Activated naive CD4-positive, alpha-beta T cell treated with anti-CD3 and anti-CD28 coated beads, Interleukin-2, amount 50 U/mL, for 24 hours (primary cell): ENCODE data around the gene SYNRG.
"Not testable (repeated sequence)": the region's sequence is repeated elsewhere in the genome, so short reads cannot be mapped to it uniquely, and the experiment has no call there.

ENCODE experiments used
- H3K27ac Mint-ChIP-seq: one replicate; pipeline ENCODE4 v1.8.0; 2021; ENCODE audit warnings: mild to moderate bottlenecking, mixed read lengths
- H3K27me3 Mint-ChIP-seq: one replicate; pipeline ENCODE4 v1.8.0; 2021; ENCODE audit warnings: mixed read lengths
- H3K36me3 Mint-ChIP-seq: one replicate; pipeline ENCODE4 v1.8.0; 2021; ENCODE audit warnings: mixed read lengths
- H3K4me1 Mint-ChIP-seq: one replicate; pipeline ENCODE4 v1.8.0; 2021; ENCODE audit warnings: mixed read lengths
- H3K4me3 Mint-ChIP-seq: one replicate; pipeline ENCODE4 v1.8.0; 2021; ENCODE audit warnings: mild to moderate bottlenecking, mixed read lengths
- H3K9me3 Mint-ChIP-seq: one replicate; pipeline ENCODE4 v1.8.0; 2021; ENCODE audit warnings: mixed read lengths

Gene SYNRG, protein sequence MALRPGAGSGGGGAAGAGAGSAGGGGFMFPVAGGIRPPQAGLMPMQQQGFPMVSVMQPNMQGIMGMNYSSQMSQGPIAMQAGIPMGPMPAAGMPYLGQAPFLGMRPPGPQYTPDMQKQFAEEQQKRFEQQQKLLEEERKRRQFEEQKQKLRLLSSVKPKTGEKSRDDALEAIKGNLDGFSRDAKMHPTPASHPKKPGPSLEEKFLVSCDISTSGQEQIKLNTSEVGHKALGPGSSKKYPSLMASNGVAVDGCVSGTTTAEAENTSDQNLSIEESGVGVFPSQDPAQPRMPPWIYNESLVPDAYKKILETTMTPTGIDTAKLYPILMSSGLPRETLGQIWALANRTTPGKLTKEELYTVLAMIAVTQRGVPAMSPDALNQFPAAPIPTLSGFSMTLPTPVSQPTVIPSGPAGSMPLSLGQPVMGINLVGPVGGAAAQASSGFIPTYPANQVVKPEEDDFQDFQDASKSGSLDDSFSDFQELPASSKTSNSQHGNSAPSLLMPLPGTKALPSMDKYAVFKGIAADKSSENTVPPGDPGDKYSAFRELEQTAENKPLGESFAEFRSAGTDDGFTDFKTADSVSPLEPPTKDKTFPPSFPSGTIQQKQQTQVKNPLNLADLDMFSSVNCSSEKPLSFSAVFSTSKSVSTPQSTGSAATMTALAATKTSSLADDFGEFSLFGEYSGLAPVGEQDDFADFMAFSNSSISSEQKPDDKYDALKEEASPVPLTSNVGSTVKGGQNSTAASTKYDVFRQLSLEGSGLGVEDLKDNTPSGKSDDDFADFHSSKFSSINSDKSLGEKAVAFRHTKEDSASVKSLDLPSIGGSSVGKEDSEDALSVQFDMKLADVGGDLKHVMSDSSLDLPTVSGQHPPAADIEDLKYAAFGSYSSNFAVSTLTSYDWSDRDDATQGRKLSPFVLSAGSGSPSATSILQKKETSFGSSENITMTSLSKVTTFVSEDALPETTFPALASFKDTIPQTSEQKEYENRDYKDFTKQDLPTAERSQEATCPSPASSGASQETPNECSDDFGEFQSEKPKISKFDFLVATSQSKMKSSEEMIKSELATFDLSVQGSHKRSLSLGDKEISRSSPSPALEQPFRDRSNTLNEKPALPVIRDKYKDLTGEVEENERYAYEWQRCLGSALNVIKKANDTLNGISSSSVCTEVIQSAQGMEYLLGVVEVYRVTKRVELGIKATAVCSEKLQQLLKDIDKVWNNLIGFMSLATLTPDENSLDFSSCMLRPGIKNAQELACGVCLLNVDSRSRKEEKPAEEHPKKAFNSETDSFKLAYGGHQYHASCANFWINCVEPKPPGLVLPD (N-terminal part only)

GRCh38 chr17:37609170-37610040 is at the start of gene SYNRG:
TSS of gene SYNRG (minus strand) at chr17:37609418. CDS start at chr17:37609355, 63 bp downstream.
- Mint-ChIP-seq H3K4me3 (peak within 1 kb of the TSS; percentile 85), H3K27ac (peak within 1 kb of the TSS; percentile 87), H3K9me3 (no peaks in the 10 kb centered on the region), H3K27me3 (no peaks in the 10 kb centered on the region), H3K4me1 (peaks cover 33% of the 10 kb centered on the region), H3K36me3 (no peaks in the 10 kb centered on the region)

DNA sequence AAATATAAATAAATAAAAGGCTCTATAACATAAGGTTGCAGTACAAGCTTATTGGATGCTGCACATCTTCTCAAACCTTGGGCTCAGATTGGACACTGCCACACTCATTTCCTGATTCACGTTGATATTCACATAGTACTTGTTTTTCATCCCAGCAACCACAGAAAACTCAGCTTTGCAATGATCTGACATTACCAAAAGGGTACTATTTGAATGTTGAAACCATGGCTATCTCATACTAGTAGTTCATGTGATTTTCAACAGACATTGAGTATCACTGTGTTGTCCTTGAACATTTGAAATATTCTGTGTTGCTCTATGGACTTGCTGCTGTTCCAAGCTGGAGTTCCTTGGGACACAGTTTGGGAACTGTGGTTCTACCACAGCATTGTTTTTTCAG is 48.0 kb upstream of the SYNRG start:
- H3K9me3 Mint-ChIP-seq = no peaks in the 10 kb centered on the region
- H3K27me3 Mint-ChIP-seq = no peaks in the 10 kb centered on the region
- H3K4me3 Mint-ChIP-seq = no peak overlapping the region
- H3K4me1 Mint-ChIP-seq = no peaks in the 10 kb centered on the region
- H3K27ac Mint-ChIP-seq = no peak overlapping the region
- no peaks in the 10 kb centered on the region for H3K36me3 Mint-ChIP-seq

- H3K9me3 Mint-ChIP-seq = no peaks in the 10 kb centered on the region
- H3K27me3 Mint-ChIP-seq = peaks cover 24% of the 10 kb centered on the region
Observed at GRCh38 chr17:37651849-37652248, 42.6 kb upstream of the SYNRG start.

GRCh38 chr17:37650419-37651003 is 41.3 kb upstream of the SYNRG start:
- Mint-ChIP-seq H3K4me3 (no peak overlapping the region), H3K27me3 (peaks cover 32% of the 10 kb centered on the region), H3K27ac (no peak overlapping the region)

More at GRCh38 chr17:37651849-37652248, 42.6 kb upstream of the SYNRG start:
- H3K4me3 Mint-ChIP-seq = no peak overlapping the region
- no peak overlapping the region for H3K27ac Mint-ChIP-seq
- H3K36me3 Mint-ChIP-seq = no peaks in the 10 kb centered on the region
- H3K4me1 Mint-ChIP-seq = no peaks in the 10 kb centered on the region

DNA sequence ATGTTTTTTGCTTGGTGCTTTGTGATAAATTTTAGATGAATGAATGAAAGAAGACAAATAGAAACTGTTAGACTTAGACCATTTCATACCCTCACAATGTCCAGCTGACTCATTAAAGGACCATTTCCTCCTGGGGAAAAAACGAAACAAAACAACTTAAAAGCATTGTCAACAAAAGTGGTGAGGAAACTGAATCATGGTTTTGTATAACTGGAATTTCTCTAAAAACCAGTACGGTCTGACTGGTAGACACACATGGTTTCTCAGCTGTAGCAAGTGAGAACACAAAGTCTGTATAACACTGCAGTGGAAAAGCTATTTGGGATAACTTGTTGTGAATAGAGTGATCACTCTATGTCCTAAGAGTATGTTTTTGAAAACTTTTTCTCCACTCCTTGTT is 39.3 kb upstream of the SYNRG start:
- Mint-ChIP-seq H3K27me3 (peaks cover 34% of the 10 kb centered on the region), H3K4me3 (no peak overlapping the region), H3K4me1 (peaks cover 5% of the 10 kb centered on the region), H3K9me3 (no peaks in the 10 kb centered on the region), H3K36me3 (no peaks in the 10 kb centered on the region), H3K27ac (no peak overlapping the region)

More at GRCh38 chr17:37650419-37651003, 41.3 kb upstream of the SYNRG start:
- H3K9me3 Mint-ChIP-seq = no peaks in the 10 kb centered on the region
- no peaks in the 10 kb centered on the region for H3K36me3 Mint-ChIP-seq
- no peaks in the 10 kb centered on the region for H3K4me1 Mint-ChIP-seq

DNA sequence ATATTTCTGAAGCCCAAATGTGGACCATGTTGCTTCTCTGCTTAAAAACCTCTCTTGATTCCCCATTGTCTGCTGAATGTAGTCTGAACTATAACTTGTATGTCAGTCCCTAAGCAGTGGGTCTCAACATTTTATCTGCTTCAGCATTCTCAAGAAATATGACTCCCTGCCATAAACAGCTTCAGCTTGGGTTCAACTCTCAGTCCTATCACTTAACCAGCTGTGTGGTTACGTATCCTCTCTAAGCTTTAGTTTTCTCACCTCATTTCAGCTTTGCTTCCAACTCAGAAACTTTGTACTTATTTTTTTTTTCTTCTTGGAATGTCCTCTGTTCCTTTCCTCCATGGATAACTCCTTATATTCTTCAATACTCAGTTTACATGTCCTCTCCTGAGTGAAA is 38.6 kb upstream of the SYNRG start:
- Mint-ChIP-seq H3K27me3 (peaks cover 34% of the 10 kb centered on the region), H3K36me3 (no peaks in the 10 kb centered on the region), H3K4me3 (no peak overlapping the region), H3K27ac (no peak overlapping the region), H3K9me3 (no peaks in the 10 kb centered on the region), H3K4me1 (peaks cover 9% of the 10 kb centered on the region)

GRCh38 chr17:37643869-37644268 is 34.7 kb upstream of the SYNRG start:
- H3K27me3 Mint-ChIP-seq = peaks cover 19% of the 10 kb centered on the region
- H3K36me3 Mint-ChIP-seq = peaks cover 9% of the 10 kb centered on the region
- H3K4me1 Mint-ChIP-seq = peaks cover 37% of the 10 kb centered on the region

GRCh38 chr17:37643118-37643766 is 34.0 kb upstream of the SYNRG start, which contains the start of gene DDX52:
TSS of gene DDX52 (minus strand) at chr17:37643446. CDS start at chr17:37643420, 26 bp downstream.
- H3K4me1 Mint-ChIP-seq = peaks cover 40% of the 10 kb centered on the region
- H3K4me3 Mint-ChIP-seq = peak within 1 kb of the TSS; percentile 97
- peak within 1 kb of the TSS; percentile 92 for H3K27ac Mint-ChIP-seq
- no peaks in the 10 kb centered on the region for H3K9me3 Mint-ChIP-seq
- H3K27me3 Mint-ChIP-seq = peaks cover 16% of the 10 kb centered on the region
- H3K36me3 Mint-ChIP-seq = peaks cover 12% of the 10 kb centered on the region

More at GRCh38 chr17:37643869-37644268, 34.7 kb upstream of the SYNRG start:
- Mint-ChIP-seq H3K9me3 (no peaks in the 10 kb centered on the region), H3K4me3 (peak overlapping the region; percentile 97), H3K27ac (no peak overlapping the region)

GRCh38 chr17:37642681-37643080 is 33.5 kb upstream of the SYNRG start:
- peak overlapping the region; percentile 97 for H3K4me3 Mint-ChIP-seq
- no peaks in the 10 kb centered on the region for H3K9me3 Mint-ChIP-seq
- H3K36me3 Mint-ChIP-seq = peaks cover 16% of the 10 kb centered on the region
- peaks cover 45% of the 10 kb centered on the region for H3K4me1 Mint-ChIP-seq
- peak overlapping the region; percentile 92 for H3K27ac Mint-ChIP-seq
- peaks cover 12% of the 10 kb centered on the region for H3K27me3 Mint-ChIP-seq

DNA sequence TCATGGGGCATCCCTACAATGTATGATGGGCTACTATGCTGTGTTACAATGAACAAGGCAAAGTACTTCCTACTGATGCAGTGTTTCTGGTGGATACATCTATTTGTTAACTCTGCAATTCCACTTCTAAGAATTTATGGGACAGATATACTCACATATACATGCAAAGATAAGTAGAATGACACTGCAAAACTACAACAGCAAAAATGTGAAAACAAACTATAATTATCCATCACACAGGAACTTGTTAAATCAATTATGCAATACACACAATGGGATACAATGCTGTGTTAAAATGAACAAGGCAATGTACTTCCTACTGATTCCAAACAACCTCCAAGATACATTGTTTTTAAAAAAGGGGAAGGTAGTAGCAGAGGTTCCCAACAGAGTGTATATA is 30.8 kb upstream of the SYNRG start:
- Mint-ChIP-seq H3K4me1 (peaks cover 51% of the 10 kb centered on the region), H3K4me3 (peak overlapping the region; percentile 64), H3K9me3 (no peaks in the 10 kb centered on the region), H3K27me3 (peaks cover 2% of the 10 kb centered on the region), H3K36me3 (peaks cover 20% of the 10 kb centered on the region), H3K27ac (no peak overlapping the region)

DNA sequence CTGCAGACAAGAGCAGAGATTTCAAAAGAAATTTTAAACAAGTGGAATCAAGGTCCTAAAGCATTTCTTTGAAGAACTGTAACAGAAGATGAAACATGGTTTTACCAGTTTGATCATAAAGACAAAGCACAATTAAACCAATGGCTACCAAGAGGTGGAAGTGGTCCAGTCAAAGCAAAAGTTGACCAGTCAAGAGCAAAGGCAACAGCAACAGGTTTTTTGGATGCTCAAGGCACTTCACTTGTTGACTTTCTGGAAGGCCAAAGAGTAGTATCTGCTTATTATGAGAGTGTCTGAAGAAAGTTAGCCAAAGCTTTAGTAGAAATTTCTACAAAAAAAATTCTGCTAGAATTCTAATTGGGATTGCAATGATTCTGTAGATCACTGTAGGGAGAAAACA is 28.7 kb upstream of the SYNRG start:
- H3K9me3 Mint-ChIP-seq = no peaks in the 10 kb centered on the region
- no peak overlapping the region for H3K4me3 Mint-ChIP-seq
- H3K27me3 Mint-ChIP-seq = no peaks in the 10 kb centered on the region
- no peak overlapping the region for H3K27ac Mint-ChIP-seq
- peaks cover 20% of the 10 kb centered on the region for H3K36me3 Mint-ChIP-seq
- peaks cover 42% of the 10 kb centered on the region for H3K4me1 Mint-ChIP-seq

DNA sequence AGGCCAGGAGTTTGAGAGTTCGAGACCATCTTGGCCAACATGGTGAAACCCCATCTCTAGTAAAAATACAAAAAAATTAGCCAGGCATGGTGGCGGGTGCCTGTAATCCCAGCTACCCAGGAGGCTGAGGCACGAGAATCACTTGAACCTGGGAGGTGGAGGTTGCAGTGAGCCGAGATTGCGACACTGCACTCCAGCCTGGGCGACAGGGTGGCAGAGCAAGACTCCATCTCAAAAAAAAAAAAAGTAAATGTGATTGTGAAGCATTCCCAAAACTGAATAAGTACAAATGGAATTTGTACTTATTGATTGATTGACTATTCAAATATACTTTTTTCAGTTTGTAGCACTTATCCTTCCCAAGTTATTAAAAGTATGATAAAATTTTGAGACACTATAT is 7.2 kb upstream of the SYNRG start:
- not testable (repeated sequence) for H3K36me3 Mint-ChIP-seq, H3K27me3 Mint-ChIP-seq, H3K4me3 Mint-ChIP-seq, H3K27ac Mint-ChIP-seq, H3K4me1 Mint-ChIP-seq, H3K9me3 Mint-ChIP-seq

DNA sequence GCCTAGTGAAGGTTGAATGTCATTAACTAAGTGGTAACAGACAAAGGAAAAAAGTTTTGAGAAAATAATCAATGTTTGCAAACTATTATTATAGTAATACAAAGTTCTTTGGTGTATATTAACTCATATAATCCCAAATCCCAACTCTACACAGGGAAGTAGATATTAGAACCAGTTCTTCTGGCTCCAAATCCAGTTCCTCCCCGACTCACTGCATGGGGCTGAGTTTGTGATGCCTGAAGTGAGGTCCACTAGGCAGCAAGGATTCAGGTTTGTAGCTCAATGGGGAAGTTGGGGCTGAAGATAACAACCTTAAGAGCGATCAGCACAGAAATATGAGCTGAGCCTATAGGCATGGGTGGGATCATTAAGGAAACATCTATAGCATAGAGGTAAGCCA is 5.6 kb upstream of the SYNRG start:
- Mint-ChIP-seq H3K27me3 (no peaks in the 10 kb centered on the region), H3K36me3 (peaks cover 4% of the 10 kb centered on the region), H3K27ac (no peak overlapping the region), H3K4me1 (no peaks in the 10 kb centered on the region), H3K9me3 (no peaks in the 10 kb centered on the region), H3K4me3 (no peak overlapping the region)

DNA sequence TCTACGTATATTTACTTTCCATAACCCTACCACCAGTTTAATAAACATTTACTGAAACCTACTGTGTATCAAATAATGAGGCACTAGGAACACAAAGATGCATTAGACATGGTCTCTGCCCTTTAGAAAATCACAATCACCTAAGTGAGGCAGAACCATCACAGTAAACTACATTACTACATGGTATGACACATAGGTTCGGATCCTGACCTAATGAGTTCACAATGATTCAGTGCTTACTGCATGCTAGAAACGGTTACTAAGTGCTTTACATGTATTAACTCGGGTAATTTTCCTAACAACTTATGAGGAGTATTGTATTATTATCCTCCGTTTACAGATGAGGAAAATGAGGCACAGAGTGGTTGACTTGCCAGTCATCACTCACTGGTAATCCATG is 5.2 kb upstream of the SYNRG start:
- Mint-ChIP-seq H3K4me1 (no peaks in the 10 kb centered on the region), H3K4me3 (no peak overlapping the region), H3K36me3 (peaks cover 4% of the 10 kb centered on the region), H3K27me3 (no peaks in the 10 kb centered on the region), H3K9me3 (no peaks in the 10 kb centered on the region), H3K27ac (no peak overlapping the region)
